Motor neuron (in vitro differentiated cells): Measurements from ENCODE around the gene RMI1. TPM values are rescaled to one million over a fixed set of nuclear protein-coding genes. Genes with fewer than 3 reads are reported as not detected.
A peak's percentile ranks its signal among the peaks of the same experiment; 100 is the strongest.

Experiments used
- ATAC-seq, 8 experiments: fragments of 200-7000 bp; cut with Tn5 transposase; replicated peaks in 6 of 8; 2 replicates each; pipeline ENCODE4 v1.8.0; 2021; ENCODE audit warnings: mild to moderate bottlenecking in 8 of 8, moderate library complexity in 8 of 8
- H3K27ac ChIP-seq, 2 donors: fragments of 250-450 bp; sonication (Bioruptor Pico); 2 replicates each; pipeline ENCODE4 v1.9.0; 2021; ENCODE audit warnings: antibody characterized with exemption in 2 of 2, mild to moderate bottlenecking in 2 of 2, moderate library complexity in 1 of 2
- H3K4me1 ChIP-seq, 2 donors: fragments of 250-450 bp; sonication (Bioruptor Pico); replicated peaks in 1 of 2; 2 replicates each; pipeline ENCODE4 v1.6.1; 2021; ENCODE audit warnings: antibody characterized with exemption in 2 of 2, mild to moderate bottlenecking in 2 of 2, moderate library complexity in 1 of 2
- H3K4me3 ChIP-seq, 5 donors: fragments of 250-450 bp; sonication (Bioruptor Pico); 2 replicates each; pipeline ENCODE4 v1.9.0; 2021; ENCODE audit warnings: antibody characterized with exemption in 5 of 5, mild to moderate bottlenecking in 5 of 5, moderate library complexity in 4 of 5
- WGBS, 10 experiments: fragments of 450-650 bp; shearing (Covaris generic); methylation state at CpG; one replicate each; pipeline ENCODE4 v1.0.0; 2022; 5-methylcytosine and 5-hydroxymethylcytosine counted together
- in situ Hi-C, 9 experiments: fragments of 400-800 bp; cut with MboI; loops; one replicate each; pipeline ENCODE4 v1.15.0; 2021; ENCODE audit warnings: low sequenced_read_pairs in 9 of 9, low pct_unique_long_range_greater_than_20kb in 2 of 9; ENCODE audit not compliant: unreplicated experiment in 9 of 9
- total RNA-seq, 8 experiments: library from RNA; unstranded; fragments of 300-600 nt; gene quantifications; 2 replicates each; pipeline versions ENCODE4 v1.2.3 to v1.2.4, GENCODE V29; 2022

RMI1 gene
- total RNA-seq, 8 experiments from 2014 or later: 1.9 to 19.4 (median 7.6) TPM

DNA sequence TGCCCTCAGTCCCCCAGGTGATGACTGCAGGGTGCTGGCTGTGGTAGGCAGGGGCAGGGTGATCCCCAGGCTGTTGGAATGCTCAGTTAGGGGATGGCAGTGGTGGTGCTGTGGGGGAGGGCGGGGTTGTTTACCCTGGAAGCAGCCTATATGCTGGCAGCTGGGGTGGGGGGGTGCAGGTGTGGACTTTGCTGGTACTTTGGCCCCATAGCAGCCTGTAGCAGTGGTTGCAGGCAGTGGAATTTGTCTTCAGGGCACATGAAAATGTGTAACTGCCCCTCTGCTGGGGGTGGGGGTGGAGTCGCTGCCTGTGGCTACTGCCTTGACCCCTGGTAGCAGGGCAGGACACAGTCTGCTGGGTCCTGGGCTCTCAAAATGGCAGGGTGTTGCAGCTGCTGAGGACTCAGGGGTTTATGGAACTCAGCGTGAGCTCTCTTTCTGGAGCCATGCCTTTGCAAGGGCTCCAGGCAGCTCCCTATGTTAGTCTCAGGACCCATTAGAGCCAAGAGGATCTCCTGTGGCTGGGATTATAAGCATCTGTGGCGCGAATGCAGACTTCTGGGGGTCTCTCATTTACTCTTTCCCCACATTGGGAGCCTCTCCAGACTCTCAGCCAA is 65.0 kb downstream of the RMI1 start:
- 100% methylated on average over 1 of the region's 5 CpGs; no CpG with 5 or more reads in 8 of the 10 experiments for WGBS, 10 experiments
- Histone ChIP-seq H3K4me1 (no peaks in the 10 kb centered on the region), H3K27ac (no peak overlapping the region), H3K4me3 (no peak overlapping the region)
- in situ Hi-C loops: no loop called here
- peak in 1 of 8 experiments; percentile 22 for ATAC-seq

Other genes with a start within 250 kb of the RMI1 start
- 10 to 100 TPM in 5 of 8 experiments, 1 to 10 TPM in 3; 1.3 to 20.9 (median 14.4) TPM for gene GKAP1, start 163.0 kb upstream of the RMI1 start, total RNA-seq
- 10 to 100 TPM in 2 of 8 experiments, 1 to 10 TPM in 6; 3.3 to 18.6 (median 8.8) TPM for gene KIF27, start 59.4 kb upstream of the RMI1 start, total RNA-seq
- gene HNRNPK, start 590 bp upstream of the RMI1 start, total RNA-seq: 100 to 1,000 TPM; 405 to 918 (median 496) TPM